WTC11 (cell line): Measurements from ENCODE around the gene LFNG. TPM values are rescaled to one million over a fixed set of nuclear protein-coding genes. Genes with fewer than 3 reads are reported as not detected.
A peak's percentile ranks its signal among the peaks of the same experiment; 100 is the strongest.

Experiments used
- ARID4B ChIP-seq: sonication (generic); formaldehyde crosslinking; IDR thresholded peaks from 2 replicates; pipeline ENCODE4 v1.8.0; 2023; ENCODE audit warnings: missing genetic modification reagents, mild to moderate bottlenecking, borderline replicate concordance
- CTCF ChIP-seq: fragments of 200-600 bp; IDR thresholded peaks from 2 replicates; pipeline ENCODE4 v1.8.0; 2022; ENCODE audit warnings: antibody characterized with exemption
- E2F5 ChIP-seq: sonication (generic); formaldehyde crosslinking; IDR thresholded peaks from 2 replicates; pipeline ENCODE4 v1.8.1; 2022; ENCODE audit warnings: mild to moderate bottlenecking, moderate library complexity, missing genetic modification reagents
- EMX1 ChIP-seq: fragments of 250-450 bp; sonication (Bioruptor Pico); IDR thresholded peaks from 2 replicates; pipeline ENCODE4 v1.8.0; 2021; ENCODE audit warnings: mild to moderate bottlenecking
- ETV6 ChIP-seq: sonication (generic); formaldehyde crosslinking; IDR thresholded peaks from 2 replicates; pipeline ENCODE4 v1.8.1; 2022; ENCODE audit warnings: mild to moderate bottlenecking, missing genetic modification reagents
- FOXP1 ChIP-seq: sonication (generic); formaldehyde crosslinking; IDR thresholded peaks from 2 replicates; pipeline ENCODE4 v1.8.0; 2022; ENCODE audit warnings: missing genetic modification reagents, mild to moderate bottlenecking, moderate library complexity, borderline replicate concordance
- FOXP4 ChIP-seq: sonication (generic); formaldehyde crosslinking; IDR thresholded peaks from 2 replicates; pipeline ENCODE4 v1.8.0; 2022; ENCODE audit warnings: mild to moderate bottlenecking, missing genetic modification reagents
- GTF2I ChIP-seq: fragments of 250-450 bp; sonication (Bioruptor Pico); conservative IDR thresholded peaks from 2 replicates; pipeline ENCODE4 v1.4.0; 2021; ENCODE audit warnings: mild to moderate bottlenecking
- JAZF1 ChIP-seq: fragments of 250-450 bp; sonication (Bioruptor Pico); IDR thresholded peaks from 2 replicates; pipeline ENCODE4 v1.9.0; 2021; ENCODE audit warnings: moderate library complexity, mild to moderate bottlenecking, inconsistent platforms
- NR2C2 ChIP-seq: sonication (generic); formaldehyde crosslinking; IDR thresholded peaks from 2 replicates; pipeline ENCODE4 v1.8.0; 2022; ENCODE audit warnings: mild to moderate bottlenecking, missing genetic modification reagents
- OVOL2 ChIP-seq: fragments of 250-450 bp; sonication (Bioruptor Pico); IDR thresholded peaks from 2 replicates; pipeline ENCODE4 v1.9.0; 2021; ENCODE audit warnings: mild to moderate bottlenecking, borderline replicate concordance
- RELA ChIP-seq: sonication (generic); formaldehyde crosslinking; IDR thresholded peaks from 2 replicates; pipeline ENCODE4 v1.8.1; 2022; ENCODE audit warnings: missing genetic modification reagents, mild to moderate bottlenecking, borderline replicate concordance
- SMAD4 ChIP-seq: sonication (generic); formaldehyde crosslinking; IDR thresholded peaks from 2 replicates; pipeline ENCODE4 v1.8.0; 2022; ENCODE audit warnings: mild to moderate bottlenecking, missing genetic modification reagents
- STAT6 ChIP-seq: sonication (generic); formaldehyde crosslinking; conservative IDR thresholded peaks from 2 replicates; pipeline ENCODE4 v1.8.1; 2023; ENCODE audit warnings: mild to moderate bottlenecking, low read depth, missing genetic modification reagents, moderate library complexity
- ZNF671 ChIP-seq: fragments of 250-450 bp; sonication (Bioruptor Pico); IDR thresholded peaks from 2 replicates; pipeline ENCODE4 v1.8.0; 2021; ENCODE audit warnings: mild to moderate bottlenecking
- total RNA-seq: library from RNA; stranded (reverse); gene quantifications from 3 replicates; pipeline ENCODE4 v1.2.3, GENCODE V29; 2021
- TF ChIP-seq, protein P1 (sequence below): sonication (generic); formaldehyde crosslinking; IDR thresholded peaks from 2 replicates; pipeline ENCODE4 v1.8.0; 2022; ENCODE audit warnings: missing genetic modification reagents
- TF ChIP-seq, protein P2 (sequence below): sonication (generic); formaldehyde crosslinking; IDR thresholded peaks from 2 replicates; pipeline ENCODE4 v1.8.0; 2023; ENCODE audit warnings: missing genetic modification reagents
- TF ChIP-seq, protein P3 (sequence below): sonication (generic); formaldehyde crosslinking; IDR thresholded peaks from 2 replicates; pipeline ENCODE4 v1.8.1; 2023; ENCODE audit warnings: mild to moderate bottlenecking, missing genetic modification reagents, borderline replicate concordance

LFNG gene
- total RNA-seq, 1 experiment from 2014 or later: 29.4 TPM

DNA sequence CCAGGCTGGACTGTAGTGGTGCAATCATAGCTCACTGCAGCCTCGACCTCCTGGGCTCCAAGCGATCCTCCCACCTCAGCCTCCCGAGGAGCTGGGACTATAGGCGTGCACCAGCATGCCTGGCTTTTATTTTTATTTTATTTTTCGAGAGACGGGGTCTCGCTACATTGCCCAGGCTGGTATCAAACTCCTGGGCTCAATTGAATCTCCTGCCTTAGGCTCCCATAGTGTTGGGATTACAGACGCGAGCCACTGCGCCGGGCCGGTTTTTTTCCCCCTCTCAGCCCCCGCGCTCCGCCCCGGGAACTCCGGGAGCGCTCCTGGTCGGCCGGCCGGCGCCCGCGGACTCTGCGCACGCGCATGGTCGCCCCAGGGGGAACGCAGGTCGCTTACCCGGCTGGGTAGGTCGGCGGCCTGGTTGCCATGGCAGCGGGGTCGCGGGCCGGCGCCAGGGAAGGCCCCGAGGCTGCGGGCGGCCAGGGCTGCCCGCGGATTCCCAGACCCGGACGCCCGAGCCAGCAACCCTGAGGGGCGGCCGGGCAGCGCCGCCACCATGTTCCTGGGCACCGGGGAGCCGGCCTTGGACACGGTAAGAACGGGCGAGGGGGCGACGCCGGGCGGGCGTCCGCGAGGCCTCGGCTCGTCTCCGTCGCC is 39.2 kb downstream of the LFNG start, which contains the start of gene IQCE (continued):
- TF ChIP-seq JAZF1 (CRISPR knock-in tag) (no peak), NR2C2 (no peak), CTCF (no peak), OVOL2 (no peak), ETV6 (CRISPR knock-in tag) (peak; percentile 46; the same call in 1 of the 2 replicates), FOXP1 (no peak), STAT6 (CRISPR knock-in tag) (no peak), ARID4B (peak; percentile 78; the same call in 1 of the 2 replicates), EMX1 (CRISPR knock-in tag) (no peak; the same call in 1 of the 2 replicates), ZNF671 (CRISPR knock-in tag) (no peak), E2F5 (CRISPR knock-in tag) (no peak), GTF2I (CRISPR knock-in tag) (peak; percentile 96), SMAD4 (CRISPR knock-in tag) (no peak), FOXP4 (CRISPR knock-in tag) (no peak), RELA (CRISPR knock-in tag) (no peak)
- TF ChIP-seq, protein P1, sequence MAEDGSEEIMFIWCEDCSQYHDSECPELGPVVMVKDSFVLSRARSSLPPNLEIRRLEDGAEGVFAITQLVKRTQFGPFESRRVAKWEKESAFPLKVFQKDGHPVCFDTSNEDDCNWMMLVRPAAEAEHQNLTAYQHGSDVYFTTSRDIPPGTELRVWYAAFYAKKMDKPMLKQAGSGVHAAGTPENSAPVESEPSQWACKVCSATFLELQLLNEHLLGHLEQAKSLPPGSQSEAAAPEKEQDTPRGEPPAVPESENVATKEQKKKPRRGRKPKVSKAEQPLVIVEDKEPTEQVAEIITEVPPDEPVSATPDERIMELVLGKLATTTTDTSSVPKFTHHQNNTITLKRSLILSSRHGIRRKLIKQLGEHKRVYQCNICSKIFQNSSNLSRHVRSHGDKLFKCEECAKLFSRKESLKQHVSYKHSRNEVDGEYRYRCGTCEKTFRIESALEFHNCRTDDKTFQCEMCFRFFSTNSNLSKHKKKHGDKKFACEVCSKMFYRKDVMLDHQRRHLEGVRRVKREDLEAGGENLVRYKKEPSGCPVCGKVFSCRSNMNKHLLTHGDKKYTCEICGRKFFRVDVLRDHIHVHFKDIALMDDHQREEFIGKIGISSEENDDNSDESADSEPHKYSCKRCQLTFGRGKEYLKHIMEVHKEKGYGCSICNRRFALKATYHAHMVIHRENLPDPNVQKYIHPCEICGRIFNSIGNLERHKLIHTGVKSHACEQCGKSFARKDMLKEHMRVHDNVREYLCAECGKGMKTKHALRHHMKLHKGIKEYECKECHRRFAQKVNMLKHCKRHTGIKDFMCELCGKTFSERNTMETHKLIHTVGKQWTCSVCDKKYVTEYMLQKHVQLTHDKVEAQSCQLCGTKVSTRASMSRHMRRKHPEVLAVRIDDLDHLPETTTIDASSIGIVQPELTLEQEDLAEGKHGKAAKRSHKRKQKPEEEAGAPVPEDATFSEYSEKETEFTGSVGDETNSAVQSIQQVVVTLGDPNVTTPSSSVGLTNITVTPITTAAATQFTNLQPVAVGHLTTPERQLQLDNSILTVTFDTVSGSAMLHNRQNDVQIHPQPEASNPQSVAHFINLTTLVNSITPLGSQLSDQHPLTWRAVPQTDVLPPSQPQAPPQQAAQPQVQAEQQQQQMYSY: peak; percentile 73
- TF ChIP-seq, protein P2, sequence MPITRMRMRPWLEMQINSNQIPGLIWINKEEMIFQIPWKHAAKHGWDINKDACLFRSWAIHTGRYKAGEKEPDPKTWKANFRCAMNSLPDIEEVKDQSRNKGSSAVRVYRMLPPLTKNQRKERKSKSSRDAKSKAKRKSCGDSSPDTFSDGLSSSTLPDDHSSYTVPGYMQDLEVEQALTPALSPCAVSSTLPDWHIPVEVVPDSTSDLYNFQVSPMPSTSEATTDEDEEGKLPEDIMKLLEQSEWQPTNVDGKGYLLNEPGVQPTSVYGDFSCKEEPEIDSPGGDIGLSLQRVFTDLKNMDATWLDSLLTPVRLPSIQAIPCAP (CRISPR knock-in tag): no peak
- TF ChIP-seq, protein P3, sequence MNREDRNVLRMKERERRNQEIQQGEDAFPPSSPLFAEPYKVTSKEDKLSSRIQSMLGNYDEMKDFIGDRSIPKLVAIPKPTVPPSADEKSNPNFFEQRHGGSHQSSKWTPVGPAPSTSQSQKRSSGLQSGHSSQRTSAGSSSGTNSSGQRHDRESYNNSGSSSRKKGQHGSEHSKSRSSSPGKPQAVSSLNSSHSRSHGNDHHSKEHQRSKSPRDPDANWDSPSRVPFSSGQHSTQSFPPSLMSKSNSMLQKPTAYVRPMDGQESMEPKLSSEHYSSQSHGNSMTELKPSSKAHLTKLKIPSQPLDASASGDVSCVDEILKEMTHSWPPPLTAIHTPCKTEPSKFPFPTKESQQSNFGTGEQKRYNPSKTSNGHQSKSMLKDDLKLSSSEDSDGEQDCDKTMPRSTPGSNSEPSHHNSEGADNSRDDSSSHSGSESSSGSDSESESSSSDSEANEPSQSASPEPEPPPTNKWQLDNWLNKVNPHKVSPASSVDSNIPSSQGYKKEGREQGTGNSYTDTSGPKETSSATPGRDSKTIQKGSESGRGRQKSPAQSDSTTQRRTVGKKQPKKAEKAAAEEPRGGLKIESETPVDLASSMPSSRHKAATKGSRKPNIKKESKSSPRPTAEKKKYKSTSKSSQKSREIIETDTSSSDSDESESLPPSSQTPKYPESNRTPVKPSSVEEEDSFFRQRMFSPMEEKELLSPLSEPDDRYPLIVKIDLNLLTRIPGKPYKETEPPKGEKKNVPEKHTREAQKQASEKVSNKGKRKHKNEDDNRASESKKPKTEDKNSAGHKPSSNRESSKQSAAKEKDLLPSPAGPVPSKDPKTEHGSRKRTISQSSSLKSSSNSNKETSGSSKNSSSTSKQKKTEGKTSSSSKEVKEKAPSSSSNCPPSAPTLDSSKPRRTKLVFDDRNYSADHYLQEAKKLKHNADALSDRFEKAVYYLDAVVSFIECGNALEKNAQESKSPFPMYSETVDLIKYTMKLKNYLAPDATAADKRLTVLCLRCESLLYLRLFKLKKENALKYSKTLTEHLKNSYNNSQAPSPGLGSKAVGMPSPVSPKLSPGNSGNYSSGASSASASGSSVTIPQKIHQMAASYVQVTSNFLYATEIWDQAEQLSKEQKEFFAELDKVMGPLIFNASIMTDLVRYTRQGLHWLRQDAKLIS: no peak
